ENCODE measurements around the gene COL1A1.

Gene COL1A1

GRCh38 chr17:50183421-50183994 is 17.9 kb downstream of the COL1A1 start:
- TF ChIP-seq EZH2 (IDR thresholded peaks at IDR 0.05; ENCODE audit: borderline replicate concordance, low read depth, low read length, severe bottlenecking): no peak
- TF ChIP-seq, protein P1, sequence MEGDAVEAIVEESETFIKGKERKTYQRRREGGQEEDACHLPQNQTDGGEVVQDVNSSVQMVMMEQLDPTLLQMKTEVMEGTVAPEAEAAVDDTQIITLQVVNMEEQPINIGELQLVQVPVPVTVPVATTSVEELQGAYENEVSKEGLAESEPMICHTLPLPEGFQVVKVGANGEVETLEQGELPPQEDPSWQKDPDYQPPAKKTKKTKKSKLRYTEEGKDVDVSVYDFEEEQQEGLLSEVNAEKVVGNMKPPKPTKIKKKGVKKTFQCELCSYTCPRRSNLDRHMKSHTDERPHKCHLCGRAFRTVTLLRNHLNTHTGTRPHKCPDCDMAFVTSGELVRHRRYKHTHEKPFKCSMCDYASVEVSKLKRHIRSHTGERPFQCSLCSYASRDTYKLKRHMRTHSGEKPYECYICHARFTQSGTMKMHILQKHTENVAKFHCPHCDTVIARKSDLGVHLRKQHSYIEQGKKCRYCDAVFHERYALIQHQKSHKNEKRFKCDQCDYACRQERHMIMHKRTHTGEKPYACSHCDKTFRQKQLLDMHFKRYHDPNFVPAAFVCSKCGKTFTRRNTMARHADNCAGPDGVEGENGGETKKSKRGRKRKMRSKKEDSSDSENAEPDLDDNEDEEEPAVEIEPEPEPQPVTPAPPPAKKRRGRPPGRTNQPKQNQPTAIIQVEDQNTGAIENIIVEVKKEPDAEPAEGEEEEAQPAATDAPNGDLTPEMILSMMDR (IDR thresholded peaks at IDR 0.05; ENCODE audit: borderline replicate concordance, extremely low read depth, low read length, poor library complexity, severe bottlenecking): no peak
- H3K4me2 ChIP-seq (ENCODE audit: insufficient read depth, low read length): no peak overlapping the region
- H3K4me3 ChIP-seq (ENCODE audit: low read depth in 1 of 2, low read length in 2 of 2): no peak overlapping the region
- no peak overlapping the region for H3K27ac ChIP-seq (ENCODE audit: low read length)
- H3K9me3 ChIP-seq (ENCODE audit: insufficient read depth, low read length, severe bottlenecking): no peaks in the 10 kb centered on the region
- no peak for DNase-seq
- H3K79me2 ChIP-seq (ENCODE audit: insufficient read depth, low read length): no peaks in the 10 kb centered on the region
- no peak overlapping the region for H3K9ac ChIP-seq (ENCODE audit: low read depth, low read length)
- H2AFZ ChIP-seq (ENCODE audit: low read depth, low read length): no peak overlapping the region
- no peaks in the 10 kb centered on the region for H3K36me3 ChIP-seq (ENCODE audit: insufficient read depth, low read length)
- 0 out of 2 replicates have a peak, but pooled peaks cover 3% of the 10 kb centered on the region for H3K4me1 ChIP-seq (ENCODE audit: insufficient read depth, low read length)
- H3K27me3 ChIP-seq (ENCODE audit: insufficient read depth, low read length, poor library complexity): peaks cover 5% of the 10 kb centered on the region
- no peaks in the 10 kb centered on the region for H4K20me1 ChIP-seq (ENCODE audit: insufficient read depth, low read length)
- no peak for ATAC-seq (ENCODE audit: insufficient read depth, low read depth)

DNA sequence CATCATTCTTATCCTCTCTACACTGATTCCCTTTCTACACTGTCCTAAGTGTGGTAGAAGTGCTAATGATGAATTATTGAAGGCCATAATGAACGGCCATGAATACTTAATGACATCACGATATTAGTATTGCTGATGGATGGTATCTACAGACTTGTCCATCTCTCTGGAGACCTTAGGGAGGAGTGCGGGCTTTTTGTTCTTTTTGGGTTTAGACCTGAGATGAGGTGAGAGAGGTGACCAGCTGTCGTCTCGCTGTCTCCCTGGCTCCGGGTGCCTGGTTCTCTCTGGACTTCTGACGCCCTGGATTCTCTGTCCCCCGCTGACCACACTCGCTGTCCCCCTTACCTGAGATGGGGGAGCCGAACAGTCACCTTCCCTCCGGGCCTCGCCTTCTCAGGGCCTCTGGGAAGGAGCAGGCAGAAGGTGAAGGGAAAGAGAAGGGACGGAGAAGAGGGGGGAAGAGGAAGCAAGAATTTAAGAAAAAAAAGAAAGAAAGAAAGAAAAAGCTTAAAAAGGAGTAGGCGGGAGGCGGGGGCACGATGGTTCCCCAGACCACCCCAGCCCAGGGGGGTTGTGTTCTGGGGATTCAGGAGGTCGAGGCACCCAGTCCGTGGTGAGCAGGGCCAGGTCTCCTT is 18.5 kb downstream of the COL1A1 start:
- TF ChIP-seq EZH2 (IDR thresholded peaks at IDR 0.05; ENCODE audit: borderline replicate concordance, low read depth, low read length, severe bottlenecking): no peak
- TF ChIP-seq, protein P1 (IDR thresholded peaks at IDR 0.05; ENCODE audit: borderline replicate concordance, extremely low read depth, low read length, poor library complexity, severe bottlenecking): no peak
- no peak overlapping the region for H3K27ac ChIP-seq (ENCODE audit: low read length)
- no peaks in the 10 kb centered on the region for H3K79me2 ChIP-seq (ENCODE audit: insufficient read depth, low read length)
- no peak overlapping the region for H3K4me2 ChIP-seq (ENCODE audit: insufficient read depth, low read length)
- H3K4me3 ChIP-seq (ENCODE audit: low read depth in 1 of 2, low read length in 2 of 2): no peak overlapping the region
- DNase-seq (no peak), ATAC-seq (ENCODE audit: insufficient read depth, low read depth) (no peak)
- H3K36me3 ChIP-seq (ENCODE audit: insufficient read depth, low read length): no peaks in the 10 kb centered on the region
- H3K9ac ChIP-seq (ENCODE audit: low read depth, low read length): no peak overlapping the region
- H2AFZ ChIP-seq (ENCODE audit: low read depth, low read length): no peak overlapping the region
- peaks cover 5% of the 10 kb centered on the region for H3K27me3 ChIP-seq (ENCODE audit: insufficient read depth, low read length, poor library complexity)
- 0 out of 2 replicates have a peak, but pooled peaks cover 3% of the 10 kb centered on the region for H3K4me1 ChIP-seq (ENCODE audit: insufficient read depth, low read length)
- H4K20me1 ChIP-seq (ENCODE audit: insufficient read depth, low read length): no peaks in the 10 kb centered on the region
- H3K9me3 ChIP-seq (ENCODE audit: insufficient read depth, low read length, severe bottlenecking): no peaks in the 10 kb centered on the region

GRCh38 chr17:50181591-50182560 is 19.6 kb downstream of the COL1A1 start:
- TF ChIP-seq EZH2 (IDR thresholded peaks at IDR 0.05; ENCODE audit: borderline replicate concordance, low read depth, low read length, severe bottlenecking): no peak
- TF ChIP-seq, protein P1 (IDR thresholded peaks at IDR 0.05; ENCODE audit: borderline replicate concordance, extremely low read depth, low read length, poor library complexity, severe bottlenecking): no peak
- H3K27me3 ChIP-seq (ENCODE audit: insufficient read depth, low read length, poor library complexity): no peaks in the 10 kb centered on the region
- no peaks in the 10 kb centered on the region for H4K20me1 ChIP-seq (ENCODE audit: insufficient read depth, low read length)
- H3K4me3 ChIP-seq (ENCODE audit: low read depth in 1 of 2, low read length in 2 of 2): no peak overlapping the region
- H2AFZ ChIP-seq (ENCODE audit: low read depth, low read length): no peak overlapping the region
- DNase-seq (no peak), ATAC-seq (ENCODE audit: insufficient read depth, low read depth) (no peak)
- 0 out of 2 replicates have a peak, but pooled peaks cover 3% of the 10 kb centered on the region for H3K4me1 ChIP-seq (ENCODE audit: insufficient read depth, low read length)
- H3K36me3 ChIP-seq (ENCODE audit: insufficient read depth, low read length): no peaks in the 10 kb centered on the region
- H3K9me3 ChIP-seq (ENCODE audit: insufficient read depth, low read length, severe bottlenecking): no peaks in the 10 kb centered on the region
- H3K4me2 ChIP-seq (ENCODE audit: insufficient read depth, low read length): no peak overlapping the region
- H3K79me2 ChIP-seq (ENCODE audit: insufficient read depth, low read length): no peaks in the 10 kb centered on the region
- no peak overlapping the region for H3K27ac ChIP-seq (ENCODE audit: low read length)
- H3K9ac ChIP-seq (ENCODE audit: low read depth, low read length): no peak overlapping the region

Data from DND-41 (cell line).